ENCODE results near the gene DCDC2.
"Not testable (repeated sequence)": the region's sequence is repeated elsewhere in the genome, so short reads cannot be mapped to it uniquely, and the experiment has no call there.

The DCDC2 gene

GRCh38 chr6:24357336-24358218 is at the start of gene DCDC2:
TSS of gene DCDC2 (minus strand) at chr6:24358059. CDS start at chr6:24357750, 309 bp downstream.
- peak; percentile 88 for DNase-seq

GRCh38 chr6:24405262-24405661 is 47.4 kb upstream of the DCDC2 start:
- no peak for DNase-seq

DNA sequence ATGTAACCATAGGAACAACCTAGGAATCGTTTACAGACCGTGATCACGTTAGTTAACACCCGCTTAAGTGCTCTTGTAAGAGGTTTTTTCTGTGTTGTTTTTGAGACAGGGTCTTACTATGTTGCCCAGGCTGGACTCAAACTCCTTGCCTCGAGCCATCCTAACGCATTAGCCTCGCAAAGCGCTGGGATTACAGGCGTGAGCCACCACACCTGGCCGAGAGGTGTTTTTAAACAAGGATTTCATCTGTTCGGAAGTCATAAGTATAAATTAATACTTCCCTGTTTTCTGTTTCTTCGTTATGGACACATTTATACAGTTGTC is 45.6 kb upstream of the DCDC2 start:
- no peak for DNase-seq

DNA sequence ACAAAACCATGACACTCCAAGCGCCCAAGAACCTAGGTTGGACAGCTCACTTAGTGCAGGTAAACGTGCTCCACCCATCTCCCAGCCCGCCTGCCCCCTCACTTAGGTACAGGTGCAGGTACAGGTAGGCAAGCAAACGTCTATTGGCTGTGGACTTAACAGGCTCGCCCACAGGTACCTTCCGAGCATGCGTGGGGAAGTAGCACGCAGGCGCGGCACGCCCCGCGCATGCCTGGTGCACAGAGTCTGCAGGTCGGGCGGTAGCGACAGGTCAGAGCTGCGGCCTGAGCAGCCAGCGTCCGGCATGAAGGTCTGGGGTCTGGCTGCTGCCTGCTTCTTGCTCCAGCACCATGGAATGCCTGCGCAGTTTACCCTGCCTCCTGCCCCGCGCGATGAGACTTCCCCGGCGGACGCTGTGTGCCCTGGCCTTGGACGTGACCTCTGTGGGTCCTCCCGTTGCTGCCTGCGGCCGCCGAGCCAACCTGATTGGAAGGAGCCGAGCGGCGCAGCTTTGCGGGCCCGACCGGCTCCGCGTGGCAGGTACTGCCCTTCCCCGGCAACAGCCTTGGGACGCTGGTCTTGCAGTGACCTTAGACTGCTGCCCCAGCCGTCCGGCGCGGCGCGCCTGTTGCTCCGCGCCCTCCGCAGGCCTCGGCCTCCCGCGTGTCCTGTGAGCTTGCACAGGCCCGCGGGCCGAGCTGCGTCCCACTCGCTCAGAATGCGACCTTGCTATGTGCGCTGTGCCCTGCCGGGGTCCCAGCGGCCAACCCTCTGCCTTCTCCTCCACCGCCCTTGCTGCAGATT is 45.0 kb upstream of the DCDC2 start, which contains the start of gene MRS2:
Gene MRS2 (plus strand): TSS at position 240 of the 804 bp plus-strand sequence. CDS start 111 bp downstream, at position 351.
- DNase-seq, result peak; percentile 91

GRCh38 chr6:24401458-24401857 is 43.6 kb upstream of the DCDC2 start:
- DNase-seq, result no peak

DNA sequence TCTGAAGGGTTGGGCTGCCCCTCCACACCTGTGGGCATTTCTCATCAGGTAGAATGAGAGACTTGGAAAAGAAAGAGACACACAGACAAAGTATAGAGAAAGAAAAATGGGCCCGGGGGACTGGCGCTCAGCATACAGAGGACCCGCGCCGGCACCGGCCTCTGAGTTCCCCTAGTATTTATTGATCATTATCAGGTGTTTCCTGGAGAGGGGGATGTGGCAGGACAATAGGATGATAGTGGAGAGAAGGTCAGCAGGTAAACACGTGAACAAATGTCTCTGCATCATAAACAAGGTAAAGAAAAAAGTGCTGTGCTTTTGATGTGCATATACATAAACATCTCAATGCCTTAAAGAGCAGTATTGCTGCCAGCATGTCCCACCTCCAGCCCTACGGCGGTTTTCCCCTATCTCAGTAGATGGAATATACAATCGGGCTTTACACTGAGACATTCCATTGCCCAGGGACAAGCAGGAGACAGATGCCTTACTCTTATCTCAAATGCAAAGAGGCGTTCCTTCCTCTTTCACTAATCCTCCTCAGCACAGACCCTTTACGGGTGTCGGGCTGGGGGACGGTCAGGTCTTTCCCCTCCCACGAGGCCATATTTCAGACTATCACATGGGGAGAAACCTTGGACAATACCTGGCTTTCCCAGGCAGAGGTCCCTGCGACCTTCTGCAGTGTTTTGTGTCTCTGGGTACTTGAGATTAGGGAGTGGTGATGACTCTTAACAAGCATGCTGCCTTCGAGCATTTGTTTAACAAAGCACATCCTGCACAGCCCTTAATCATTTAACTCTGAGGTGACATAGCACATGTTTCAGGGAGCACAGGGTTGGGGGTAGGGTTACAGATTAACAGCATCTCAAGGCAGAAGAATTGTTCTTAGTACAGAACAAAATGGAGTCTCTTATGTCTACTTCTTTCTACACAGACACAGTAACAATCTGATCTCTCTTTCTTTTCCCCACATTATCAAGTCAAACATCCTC is 42.5 kb upstream of the DCDC2 start:
- DNase-seq, result not testable (repeated sequence)

DNA sequence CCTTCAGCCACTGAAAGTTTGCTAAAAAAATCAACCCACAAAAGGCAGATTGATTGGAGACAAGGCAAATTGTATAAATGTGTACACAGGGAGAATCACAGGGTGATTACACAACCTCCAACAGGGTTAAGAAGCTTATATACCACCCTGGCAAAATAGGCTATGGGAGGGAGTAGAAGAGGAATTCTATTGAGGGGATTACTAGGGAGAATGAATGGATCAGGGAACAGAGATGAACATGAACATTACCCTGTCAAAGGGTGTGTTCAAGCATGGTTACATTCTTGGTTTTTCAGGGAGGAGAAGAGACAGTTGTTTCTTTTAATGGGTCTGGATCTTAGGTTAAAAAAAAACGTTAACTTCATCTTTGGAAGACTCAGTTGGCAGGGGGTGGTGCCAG is 39.8 kb upstream of the DCDC2 start:
- no peak for DNase-seq

DNA sequence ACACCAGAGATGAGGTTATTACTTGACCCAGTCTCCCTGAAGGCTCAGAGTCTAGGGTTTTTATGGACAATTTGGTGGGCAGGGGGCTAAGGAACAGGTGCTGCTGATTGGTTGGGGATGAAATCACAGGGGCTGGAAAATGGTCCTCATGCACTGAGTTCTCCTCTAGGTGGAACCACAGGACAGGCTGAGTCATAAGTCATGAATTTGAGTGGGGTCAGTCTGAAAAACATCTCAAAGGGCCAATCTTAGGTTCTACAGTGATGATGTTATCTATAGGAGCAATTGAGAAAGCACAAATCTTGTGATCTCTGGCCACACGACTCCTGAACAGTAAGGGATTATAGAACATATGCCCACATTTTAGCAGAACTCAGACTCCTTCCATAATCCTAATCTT is 39.0 kb upstream of the DCDC2 start:
- DNase-seq, result no peak

GRCh38 chr6:24394780-24395437 is 37.0 kb upstream of the DCDC2 start:
- no peak for DNase-seq

DNA sequence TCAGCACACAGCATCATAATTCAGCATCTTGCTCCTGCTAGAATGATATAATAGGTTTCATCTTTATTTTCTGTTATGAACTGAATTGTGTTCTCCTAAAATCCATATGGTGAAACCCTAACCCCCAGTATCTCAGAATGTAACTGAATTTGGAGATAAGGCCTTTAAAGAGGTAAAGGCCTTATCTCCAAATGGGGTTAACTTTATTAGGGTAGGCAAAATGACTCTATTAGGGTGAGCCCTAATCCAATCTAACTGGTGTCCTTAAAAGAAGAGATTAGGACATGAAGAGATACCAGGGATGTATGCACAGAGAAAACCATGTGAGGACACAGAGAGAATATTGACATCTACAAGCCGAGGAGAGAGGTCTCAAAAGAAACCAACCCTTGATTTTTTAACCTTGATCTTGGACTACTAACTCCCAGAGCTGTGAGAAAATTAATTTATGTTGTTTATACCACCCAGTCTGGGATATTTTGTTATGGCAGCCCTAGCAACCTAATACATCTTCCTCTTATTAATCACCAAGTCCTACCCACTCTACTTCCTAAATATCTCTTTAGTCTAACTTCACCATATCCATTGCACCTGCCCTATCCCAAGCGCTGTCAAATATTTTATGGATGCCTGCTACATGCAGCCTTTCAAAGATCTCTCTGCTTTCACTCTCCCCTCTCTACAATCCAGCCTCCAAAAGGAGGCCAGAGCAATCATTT is 36.4 kb upstream of the DCDC2 start:
- DNase-seq, result no peak

GRCh38 chr6:24391756-24392405 is 34.0 kb upstream of the DCDC2 start:
- DNase-seq, result no peak

GRCh38 chr6:24391208-24391607 is 33.3 kb upstream of the DCDC2 start:
- no peak for DNase-seq

DNA sequence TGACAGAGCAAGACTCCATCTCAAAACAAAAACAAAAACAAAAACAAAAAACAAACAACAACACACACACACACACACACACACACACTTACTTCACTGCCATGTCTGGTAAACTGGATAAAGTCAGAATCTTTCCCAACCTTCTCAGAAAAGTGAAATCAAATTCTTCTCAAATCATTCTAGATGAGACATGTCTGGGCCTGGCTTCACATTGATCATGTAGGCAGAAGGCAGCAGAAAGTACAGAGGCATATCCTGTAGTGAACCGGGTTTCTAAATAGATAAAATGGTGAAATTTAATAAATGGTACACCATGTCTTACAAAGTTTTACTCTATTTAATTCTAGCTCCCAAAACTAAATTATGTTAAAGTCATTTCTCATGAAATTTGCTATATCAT is 30.0 kb upstream of the DCDC2 start:
- no peak for DNase-seq

DNA sequence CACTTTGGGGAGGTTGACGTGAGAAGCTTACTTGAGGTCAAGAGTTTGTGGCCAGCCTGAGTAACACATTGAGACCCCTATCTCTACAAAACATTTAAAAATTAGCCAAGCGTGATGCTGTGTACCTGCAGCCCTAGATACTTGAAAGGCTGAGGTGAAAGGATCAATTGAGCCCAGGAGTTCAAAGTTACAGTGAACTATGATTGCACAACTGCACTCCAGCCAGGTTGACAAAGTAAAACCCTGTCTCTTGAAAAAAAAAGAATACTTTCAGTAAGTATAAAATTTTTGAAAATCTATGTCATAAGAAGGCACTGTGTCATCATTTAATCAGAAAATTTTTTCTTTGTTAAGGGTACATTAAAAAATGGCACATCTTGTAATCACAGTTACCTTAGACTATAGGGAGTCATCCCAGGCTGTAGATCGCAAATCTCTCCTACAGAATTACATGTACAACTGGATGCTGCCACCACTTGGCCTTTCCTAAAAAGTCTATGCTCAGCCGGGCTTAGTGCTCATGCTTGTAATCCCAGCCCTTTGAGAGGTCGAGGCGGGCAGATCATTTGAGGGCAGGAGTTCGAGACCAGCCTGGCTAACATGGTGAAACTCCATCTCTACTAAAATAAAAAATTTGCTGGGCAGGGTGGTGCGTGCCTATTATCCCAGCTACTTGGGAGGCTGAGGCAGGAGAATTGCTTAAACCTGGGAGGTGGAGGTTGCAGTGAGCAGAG is 27.8 kb upstream of the DCDC2 start:
- no peak for DNase-seq

- not testable (repeated sequence) for DNase-seq
Measured at GRCh38 chr6:24384369-24385130, 26.7 kb upstream of the DCDC2 start.

DNA sequence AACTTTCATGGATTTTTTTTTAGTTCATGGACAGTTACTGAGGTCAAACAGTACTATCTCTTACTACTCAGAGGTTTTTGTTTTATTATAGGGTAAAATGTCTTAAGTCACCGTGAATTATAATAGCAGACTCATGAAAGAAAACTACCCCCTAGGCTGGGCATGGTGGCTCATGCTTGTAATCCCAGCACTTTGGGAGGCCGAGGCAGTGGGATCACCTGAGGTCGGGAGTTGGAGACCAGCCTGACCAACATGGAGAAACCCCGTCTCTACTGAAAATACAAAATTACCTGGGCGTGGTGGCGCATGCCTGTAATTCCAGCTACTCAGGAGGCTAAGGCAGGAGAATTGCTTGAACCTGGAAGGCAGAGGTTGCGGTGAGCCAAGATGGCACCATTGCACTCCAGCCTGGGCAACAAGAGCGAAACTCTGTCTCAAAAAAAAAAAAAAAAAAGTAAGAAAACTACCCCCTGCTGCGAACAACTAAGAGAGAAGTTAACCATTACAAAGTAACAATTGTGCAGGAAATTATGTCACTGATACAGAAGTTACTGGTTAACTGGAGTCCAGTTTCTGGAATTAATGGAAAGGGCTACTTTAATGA is 25.1 kb upstream of the DCDC2 start:
- DNase-seq, result not testable (repeated sequence)

GRCh38 chr6:24382220-24382540 is 24.3 kb upstream of the DCDC2 start:
- no peak for DNase-seq

DNA sequence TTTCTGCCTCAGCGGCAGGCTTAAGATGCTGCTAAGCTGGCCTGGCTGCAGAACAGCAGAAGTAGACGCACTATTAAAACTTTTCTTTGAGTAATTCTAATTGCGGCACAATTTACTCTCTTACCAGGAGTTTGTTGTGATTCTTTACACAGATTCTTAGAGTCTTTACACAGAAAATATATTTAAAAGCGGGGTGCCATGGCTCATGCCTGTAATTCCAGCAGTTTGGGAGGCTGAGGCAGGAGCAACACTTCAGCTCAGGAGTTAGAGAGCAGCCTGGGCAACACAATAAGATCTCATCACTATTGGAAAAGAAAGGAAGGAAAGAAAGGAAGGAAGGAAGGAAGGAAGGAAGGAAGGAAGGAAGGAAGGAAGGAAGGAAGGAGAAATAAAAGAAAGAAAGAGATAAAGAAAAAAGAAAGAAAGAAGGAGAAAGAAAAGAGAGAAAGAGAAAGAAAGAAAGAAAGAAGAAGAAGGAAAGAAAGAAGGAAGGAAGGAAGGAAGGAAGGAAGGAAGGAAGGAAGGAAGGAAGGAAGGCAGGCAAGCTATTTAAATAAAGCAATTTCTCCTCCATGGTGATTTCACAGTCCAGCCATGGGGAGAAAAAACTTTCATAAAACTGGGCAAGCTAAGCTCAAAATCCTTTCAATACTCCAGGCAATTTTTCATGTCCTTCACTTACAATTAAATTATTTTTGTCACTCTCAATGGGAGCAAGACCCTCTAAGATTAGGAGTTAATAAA is 23.8 kb upstream of the DCDC2 start:
- DNase-seq, result no peak

All from NCI-H774 (cell line).